ENCODE measurements around the gene CRIP2.

CRIP2 gene

DNA sequence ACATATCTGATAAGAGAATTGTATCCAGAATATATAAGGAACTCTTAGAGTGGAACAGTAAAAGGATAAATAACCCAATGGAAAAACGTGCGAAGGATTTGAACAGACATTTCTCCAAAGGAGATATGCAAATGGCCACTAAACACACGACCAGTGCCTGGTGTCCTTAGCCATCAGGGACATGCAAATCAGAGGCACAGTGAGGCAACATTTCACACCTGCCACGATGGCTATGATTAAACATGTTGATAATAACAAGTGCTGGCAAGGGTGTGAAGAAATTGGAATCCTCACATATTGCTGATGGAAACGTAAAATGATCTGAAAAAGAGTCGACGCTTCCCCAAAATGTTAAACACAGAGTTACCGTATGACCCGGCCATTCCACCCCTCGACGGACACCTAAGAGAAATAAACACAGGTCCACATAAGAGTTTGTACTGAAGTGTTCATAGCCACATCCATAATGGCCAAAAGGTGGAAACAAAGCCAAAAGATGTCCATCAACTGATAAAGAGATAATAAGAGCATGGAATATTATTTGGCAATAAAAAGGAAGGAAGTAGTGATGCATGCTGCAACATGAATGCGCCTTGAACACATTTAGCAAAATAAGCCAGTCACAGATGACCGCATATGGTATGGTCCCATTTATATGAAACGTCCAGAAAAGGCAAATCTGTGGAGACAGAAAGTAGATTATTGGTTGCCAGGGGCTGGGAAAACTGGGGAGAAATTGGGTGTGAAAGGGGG lies 45.5 kb downstream of the CRIP2 start:
- no peak overlapping the region for H3K4me3 ChIP-seq (ENCODE audit: control insufficient read depth, low read depth, low read length)
- no peak for TF ChIP-seq CTCF (IDR thresholded peaks at IDR 0.05; ENCODE audit: control insufficient read depth, insufficient read depth, low read depth, low read length, missing control alignments)
- DNase-seq (ENCODE audit: low read depth) = no peak

DNA sequence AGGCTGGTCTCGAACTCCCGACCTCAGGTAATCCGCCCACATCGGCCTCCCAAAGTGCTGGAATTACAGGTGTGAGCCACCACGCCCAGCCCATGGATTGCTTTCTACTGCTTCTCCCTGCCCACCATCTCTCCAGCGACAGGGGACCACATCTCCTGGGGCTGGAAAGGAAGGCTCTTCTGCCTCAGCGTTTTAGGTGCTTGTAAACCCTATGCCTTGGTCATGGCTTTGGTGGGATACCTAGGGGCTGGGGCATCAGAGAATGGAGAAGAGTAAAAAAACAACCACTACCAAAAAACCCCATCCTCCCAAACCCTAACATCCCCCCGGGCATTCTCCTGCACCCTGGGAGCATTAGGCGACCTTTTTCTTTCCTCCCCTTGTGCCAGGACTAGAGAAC lies 50.7 kb downstream of the CRIP2 start:
- DNase-seq (ENCODE audit: low read depth) = no peak
- H3K4me3 ChIP-seq (ENCODE audit: control insufficient read depth, low read depth, low read length) = no peak overlapping the region
- TF ChIP-seq CTCF (IDR thresholded peaks at IDR 0.05; ENCODE audit: control insufficient read depth, insufficient read depth, low read depth, low read length, missing control alignments) = no peak

- DNase-seq (ENCODE audit: low read depth) = no peak
- H3K4me3 ChIP-seq (ENCODE audit: control insufficient read depth, low read depth, low read length) = peak within 1 kb of the TSS; percentile 62
- TF ChIP-seq CTCF (IDR thresholded peaks at IDR 0.05; ENCODE audit: control insufficient read depth, insufficient read depth, low read depth, low read length, missing control alignments) = no peak
These were observed 51.5 kb downstream of the CRIP2 start, which contains the start of gene TMEM121 for GRCh38 chr14:105525861-105526775. TSS of gene TMEM121 (plus strand) at chr14:105526583. CDS start at chr14:105528835, 2,252 bp downstream.

GRCh38 chr14:105526776-105527380 lies 52.3 kb downstream of the CRIP2 start:
- no peak for TF ChIP-seq CTCF (IDR thresholded peaks at IDR 0.05; ENCODE audit: control insufficient read depth, insufficient read depth, low read depth, low read length, missing control alignments)
- no peak for DNase-seq (ENCODE audit: low read depth)
- peak overlapping the region; percentile 62 for H3K4me3 ChIP-seq (ENCODE audit: control insufficient read depth, low read depth, low read length)

- DNase-seq (ENCODE audit: low read depth) = no peak
- TF ChIP-seq CTCF (IDR thresholded peaks at IDR 0.05; ENCODE audit: control insufficient read depth, insufficient read depth, low read depth, low read length, missing control alignments) = no peak
- peak overlapping the region; percentile 62 for H3K4me3 ChIP-seq (ENCODE audit: control insufficient read depth, low read depth, low read length)
These were observed 52.8 kb downstream of the CRIP2 start for GRCh38 chr14:105527381-105527825.

GRCh38 chr14:105527826-105528585 lies 53.4 kb downstream of the CRIP2 start:
- peak overlapping the region; percentile 62 for H3K4me3 ChIP-seq (ENCODE audit: control insufficient read depth, low read depth, low read length)
- peak; percentile 8 for DNase-seq (ENCODE audit: low read depth)
- TF ChIP-seq CTCF (IDR thresholded peaks at IDR 0.05; ENCODE audit: control insufficient read depth, insufficient read depth, low read depth, low read length, missing control alignments) = peak; percentile 73
